RPMI7951 (cell line): ENCODE measurements around the gene CLCA2. TPM values are rescaled to one million over a fixed set of nuclear protein-coding genes. Genes with fewer than 3 reads are reported as not detected.

Experiments used
- total RNA-seq: library from RNA; depleted of rRNA; stranded (reverse); fragments of >200 nt; shearing (Covaris generic); gene quantifications from 2 replicates; pipeline ENCODE4 v1.2.3, GENCODE V29; 2014; rRNA removed

CLCA2 gene
- total RNA-seq, 1 experiment from 2014 or later, result 0.36 TPM

Other genes with a start within 250 kb of the CLCA2 start
- gene ODF2L, start 27.8 kb upstream of the CLCA2 start, total RNA-seq, result 40.2 and 44.8 TPM in 2 replicates
- gene CLCA1, start 44.8 kb downstream of the CLCA2 start, total RNA-seq, result not detected in 2 replicates
- gene CLCA4, start 122.9 kb downstream of the CLCA2 start, total RNA-seq, result not detected in 2 replicates